HuH-7 (cell line): ENCODE results near the gene LTBP3.

Source experiments
- DNase-seq: peaks from one replicate; pipeline ENCODE4 v3.0.0; 2011; ENCODE audit warnings: low spot score

Gene LTBP3

GRCh38 chr11:65496304-65497140 is 61.6 kb downstream of the LTBP3 start:
- no peak for DNase-seq

DNA sequence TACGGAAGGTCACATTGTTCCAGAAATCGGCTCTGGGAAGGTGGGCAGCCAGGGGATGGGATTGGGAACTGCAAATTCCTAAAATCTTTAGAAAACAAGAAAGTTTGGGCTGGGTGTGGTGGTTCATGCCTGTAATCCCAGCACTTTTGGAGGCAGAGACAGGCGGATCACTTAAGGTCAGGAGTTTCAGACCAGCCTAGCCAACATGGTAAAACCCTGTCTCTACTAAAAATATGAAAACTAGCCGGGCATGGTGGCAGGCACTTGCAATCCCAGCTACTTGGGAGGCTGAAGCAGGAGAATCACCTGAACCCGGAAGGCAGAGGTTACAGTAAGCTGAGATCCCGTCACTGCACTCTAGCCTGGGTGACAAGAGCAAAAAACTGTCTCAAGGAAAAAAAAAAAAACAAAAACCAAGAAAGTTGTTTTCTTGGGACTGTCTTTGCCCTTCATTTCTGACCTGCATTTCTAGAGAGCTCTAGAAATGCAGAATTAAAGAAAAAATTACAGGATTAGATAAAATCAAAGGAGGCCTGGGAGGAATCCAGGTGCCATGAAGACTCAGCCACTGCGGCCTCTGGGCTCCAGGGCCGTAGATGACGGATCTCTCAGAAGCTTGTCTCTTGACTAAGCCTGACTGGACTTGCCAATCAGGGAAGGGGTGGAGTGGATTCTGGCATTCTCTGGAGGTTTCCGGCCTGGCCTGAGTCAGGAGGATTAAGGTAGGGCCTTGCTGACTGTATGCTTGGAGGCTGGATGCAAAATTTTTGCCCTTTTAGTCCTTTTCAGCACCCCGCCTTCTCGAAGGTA is 64.6 kb downstream of the LTBP3 start:
- no peak for DNase-seq

DNA sequence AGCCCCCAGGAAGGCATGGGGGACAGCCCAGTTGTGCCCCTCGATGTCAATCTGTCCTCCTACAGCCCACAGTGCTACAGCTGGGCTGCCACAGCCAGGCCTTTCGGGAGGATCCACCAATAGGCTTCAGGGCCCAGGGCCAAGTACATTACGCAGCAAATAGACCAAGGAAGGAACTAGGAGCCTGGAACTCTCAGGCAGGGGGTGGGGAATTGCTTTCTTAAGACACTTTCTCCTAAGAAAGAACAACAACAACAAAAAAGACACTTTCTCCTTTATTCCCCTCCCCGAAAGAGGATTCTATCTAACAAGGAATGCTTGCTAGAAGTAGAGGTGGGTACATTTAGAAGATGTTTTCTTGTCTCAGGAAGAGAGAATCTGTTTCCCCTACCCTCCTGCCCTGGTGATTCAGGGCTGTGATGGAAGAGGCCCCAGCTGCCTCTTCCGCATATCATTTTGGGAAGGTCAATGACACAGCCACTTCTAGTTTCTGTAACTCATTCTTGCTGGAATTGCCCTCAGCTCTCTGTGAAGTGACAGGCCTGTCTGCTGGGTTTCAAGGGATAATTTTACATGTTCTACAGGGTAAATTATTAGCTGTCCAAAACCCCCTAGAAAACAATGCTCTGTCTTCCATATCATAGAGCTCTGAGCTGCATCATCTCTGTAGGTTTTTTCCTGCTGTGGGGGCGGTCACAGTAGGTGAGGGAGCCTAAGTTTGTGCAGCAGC is 65.4 kb downstream of the LTBP3 start:
- no peak for DNase-seq

- no peak for DNase-seq
Measured at GRCh38 chr11:65492387-65492636, 65.8 kb downstream of the LTBP3 start.

DNA sequence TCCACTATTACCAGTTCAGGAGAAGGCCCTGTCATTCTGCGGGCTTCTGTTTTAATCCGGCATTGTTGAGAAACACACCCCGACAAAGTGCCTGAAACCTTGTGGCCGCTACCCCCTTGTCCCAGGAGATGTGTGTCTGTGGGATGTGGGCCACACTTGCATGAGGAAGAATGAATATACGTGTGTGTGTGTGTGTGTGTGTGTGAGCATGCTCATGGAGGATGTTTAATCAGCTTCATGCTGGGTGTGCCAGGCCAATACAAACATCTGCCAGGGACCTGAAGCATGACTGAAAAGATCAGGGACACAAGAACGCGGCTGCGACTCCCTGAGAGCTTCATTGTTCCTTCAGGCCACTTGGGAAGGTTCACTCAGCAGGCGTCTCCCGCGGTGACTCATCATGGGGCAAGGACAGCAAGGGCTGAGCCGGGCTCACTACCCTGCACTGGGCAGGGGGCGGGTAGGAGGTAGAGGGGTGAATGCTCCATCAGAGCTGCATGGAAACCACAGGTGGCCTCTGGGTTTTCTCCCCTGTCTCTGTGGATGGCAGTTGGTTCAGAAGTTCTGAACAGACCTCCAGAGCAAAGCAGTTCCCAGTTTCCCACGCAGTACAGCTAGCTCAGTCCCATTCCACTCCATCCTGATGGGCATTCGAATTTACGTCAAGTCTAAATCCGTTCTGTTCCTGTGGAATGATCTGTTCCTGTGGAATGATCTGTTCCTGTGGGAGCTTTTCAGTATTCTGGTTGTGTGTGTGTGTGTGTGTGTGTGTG is 66.4 kb downstream of the LTBP3 start:
- DNase-seq = no peak

- no peak for DNase-seq
Measured at GRCh38 chr11:65491163-65491465, 67.0 kb downstream of the LTBP3 start.

DNA sequence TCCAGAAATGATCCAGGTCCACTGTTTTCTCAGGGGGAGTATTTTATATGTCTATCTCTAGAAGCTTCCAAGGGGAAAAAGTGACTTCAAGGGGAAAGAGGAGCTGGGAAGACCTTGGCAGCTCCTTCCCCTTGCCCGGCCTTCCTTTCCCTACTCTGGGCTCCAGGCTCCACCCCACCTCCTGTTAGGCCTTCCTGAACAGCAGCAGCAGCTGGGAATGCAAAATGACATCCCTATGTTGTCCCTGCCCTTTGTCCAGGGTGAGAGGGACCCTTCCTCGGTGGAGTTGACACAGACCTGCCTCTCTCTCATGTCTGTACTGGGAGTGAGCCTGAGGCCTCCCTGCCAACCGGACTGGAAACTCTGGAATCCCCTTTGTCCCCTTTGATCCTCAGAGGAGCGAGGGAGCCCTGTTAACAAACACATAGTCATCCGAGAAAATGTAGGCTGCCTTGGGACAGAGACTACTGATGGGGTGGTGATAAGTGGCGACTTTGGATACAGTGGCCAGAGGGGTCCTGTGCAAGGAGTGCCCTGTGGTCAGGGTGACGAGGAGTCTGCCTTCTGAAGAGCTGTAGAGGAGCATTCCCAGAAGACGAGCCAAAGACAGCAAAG is 68.3 kb downstream of the LTBP3 start:
- DNase-seq = no peak

- no peak for DNase-seq
Measured at GRCh38 chr11:65489035-65489705, 69.0 kb downstream of the LTBP3 start.
